Stimulated activated CD4-positive, alpha-beta T cell treated with anti-CD3 and anti-CD28 coated beads, Interleukin-1b, Interleukin-23, amount 100 ng/mL, for 48 hours (primary cell): ENCODE data around the gene FPR1.
A peak's percentile ranks its signal among the peaks of the same experiment; 100 is the strongest.

Source experiments
- DNase-seq: peaks from one replicate; pipeline ENCODE4 v3.0.0-alpha.2; 2020

Gene FPR1

DNA sequence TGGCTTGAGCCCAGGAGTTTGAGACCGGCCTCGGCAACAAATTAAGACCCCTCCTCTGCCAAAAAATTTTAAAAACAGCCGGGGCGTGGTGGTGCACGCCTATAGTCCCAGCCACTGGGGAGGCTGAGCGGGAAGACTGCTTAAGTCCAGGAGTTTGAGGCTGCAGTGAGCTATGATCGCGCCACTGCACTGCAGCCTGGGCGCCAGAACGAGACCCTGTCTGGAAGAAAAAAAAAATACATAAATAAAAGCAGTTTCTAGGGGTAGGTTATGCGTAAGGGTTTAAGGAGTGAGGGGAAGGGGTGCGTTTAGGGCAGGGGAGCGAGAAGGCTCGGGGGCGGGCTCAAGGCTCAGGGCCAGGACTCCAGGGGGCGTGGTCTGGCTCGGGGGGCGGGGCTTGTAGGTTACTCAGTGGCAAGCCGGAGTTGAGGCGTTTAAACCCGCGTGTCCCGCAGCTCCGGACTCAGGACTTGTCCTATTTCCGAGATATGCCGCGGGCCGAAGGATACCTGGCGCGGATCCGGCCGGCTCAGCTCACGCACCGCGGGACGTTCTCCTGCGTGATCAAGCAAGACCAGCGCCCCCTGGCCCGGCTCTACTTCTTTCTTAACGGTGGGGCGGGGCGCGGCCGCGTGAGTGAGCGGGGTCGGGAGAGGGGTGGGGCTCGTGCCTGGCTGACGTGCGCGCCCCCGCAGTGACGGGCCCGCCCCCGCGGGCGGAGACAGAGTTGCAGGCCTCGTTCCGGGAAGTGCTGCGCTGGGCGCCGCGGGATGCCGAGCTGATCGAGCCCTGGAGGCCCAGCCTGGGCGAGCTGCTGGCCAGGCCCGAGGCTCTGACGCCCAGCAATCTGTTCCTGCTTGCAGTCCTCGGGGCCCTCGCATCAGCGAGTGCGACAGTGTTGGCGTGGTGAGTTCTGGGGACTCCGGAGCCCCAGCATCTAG, 47.8 kb downstream of the FPR1 start:
- peak; percentile 94 for DNase-seq

DNA sequence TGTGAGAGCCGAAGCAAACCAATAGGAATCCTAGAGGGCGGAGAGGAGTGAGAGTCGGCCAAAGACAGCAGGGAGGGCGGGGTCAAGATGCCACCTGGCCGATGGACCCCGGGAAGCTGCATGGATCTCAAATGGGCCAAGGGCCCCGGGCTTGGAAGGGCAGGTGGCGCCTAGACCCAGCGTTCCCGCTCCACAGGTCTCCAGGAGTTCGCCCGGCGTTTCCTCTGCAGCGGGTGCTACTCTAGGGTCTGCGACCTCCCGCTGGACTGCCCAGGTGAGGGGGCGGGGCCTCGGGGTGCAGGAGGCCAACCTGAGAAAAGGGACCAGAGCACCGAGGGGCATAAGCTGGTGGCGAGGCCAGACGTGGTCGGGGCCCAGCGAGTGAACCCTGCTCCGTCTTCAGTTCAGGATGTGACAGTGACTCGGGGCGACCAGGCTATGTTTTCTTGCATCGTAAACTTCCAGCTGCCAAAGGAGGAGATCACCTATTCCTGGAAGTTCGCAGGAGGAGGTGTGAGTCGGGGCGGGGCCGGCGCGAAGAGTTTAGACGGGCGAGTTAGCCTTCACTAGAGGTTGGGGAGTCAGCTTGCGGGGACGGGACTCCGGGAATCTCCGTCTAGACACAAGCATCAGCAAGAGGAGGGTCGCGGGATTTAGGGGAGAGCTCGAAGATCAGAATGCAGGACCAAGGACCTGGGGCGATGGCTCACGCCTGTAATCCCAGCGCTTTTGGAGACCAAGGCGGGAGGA, 48.7 kb downstream of the FPR1 start:
- DNase-seq, result no peak

DNA sequence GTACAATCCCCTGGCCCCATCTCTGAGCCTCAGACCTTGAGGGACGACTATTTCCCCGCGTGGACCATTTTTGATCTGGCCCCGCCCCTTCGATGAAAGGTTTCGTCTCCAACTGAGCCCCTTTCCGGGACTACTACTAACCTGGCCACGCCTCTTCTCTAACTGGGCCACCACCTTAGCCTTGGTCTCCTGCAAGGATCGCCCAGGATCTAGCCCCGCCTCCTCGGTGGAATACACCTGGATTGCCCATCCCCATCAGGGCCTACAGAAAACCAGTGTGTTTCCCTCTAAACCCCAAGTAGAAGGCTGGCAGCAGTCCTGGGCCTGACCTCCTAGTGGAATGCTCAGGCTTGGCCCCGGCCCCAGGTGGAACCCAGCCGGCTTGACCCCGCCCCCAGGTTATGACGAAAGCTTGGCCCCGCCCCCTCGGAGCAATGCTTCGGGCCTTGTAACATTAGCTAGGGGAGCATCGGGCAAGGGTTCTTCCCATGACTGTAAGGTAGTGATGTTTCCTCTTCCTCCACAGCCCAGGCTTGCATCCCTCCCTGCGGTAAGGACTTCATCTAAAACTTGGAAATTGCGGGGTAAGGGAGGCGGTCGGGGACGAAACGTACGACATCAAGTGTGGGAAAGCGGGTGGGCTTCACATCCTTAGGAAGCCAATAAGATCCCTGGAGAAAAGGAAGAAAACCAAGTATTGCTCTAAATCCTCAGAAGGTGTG, 49.4 kb downstream of the FPR1 start:
- DNase-seq, result peak; percentile 55

DNA sequence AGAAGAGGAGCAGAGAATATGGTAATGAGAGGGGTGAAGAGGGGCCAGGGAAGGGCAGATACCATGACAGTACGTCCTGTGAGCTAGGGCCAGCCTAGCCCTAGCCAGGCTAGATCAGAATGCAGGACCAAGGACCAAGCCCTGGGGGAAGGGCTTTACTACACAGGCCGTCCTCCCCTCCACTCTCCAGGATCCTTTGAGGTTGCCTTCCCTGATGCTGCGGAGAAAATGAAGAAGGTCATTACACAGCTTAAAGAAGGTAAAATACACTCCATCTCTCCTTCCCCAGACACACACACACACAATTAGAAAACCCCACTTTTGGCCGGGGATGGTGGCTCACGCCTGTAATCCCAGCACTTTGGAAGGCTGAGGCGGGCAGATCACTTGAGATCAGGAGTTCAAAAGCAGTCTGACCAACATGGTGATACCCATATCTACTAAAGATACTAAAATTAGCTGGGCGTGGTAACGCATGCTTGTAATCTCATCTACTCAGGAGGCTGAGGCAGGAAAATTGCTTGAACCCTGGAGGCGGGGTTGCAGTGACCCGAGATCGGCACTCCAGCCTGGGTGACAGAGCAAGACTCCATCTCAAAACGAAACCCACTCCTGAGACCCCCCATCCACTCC, 50.1 kb downstream of the FPR1 start:
- no peak for DNase-seq

DNA sequence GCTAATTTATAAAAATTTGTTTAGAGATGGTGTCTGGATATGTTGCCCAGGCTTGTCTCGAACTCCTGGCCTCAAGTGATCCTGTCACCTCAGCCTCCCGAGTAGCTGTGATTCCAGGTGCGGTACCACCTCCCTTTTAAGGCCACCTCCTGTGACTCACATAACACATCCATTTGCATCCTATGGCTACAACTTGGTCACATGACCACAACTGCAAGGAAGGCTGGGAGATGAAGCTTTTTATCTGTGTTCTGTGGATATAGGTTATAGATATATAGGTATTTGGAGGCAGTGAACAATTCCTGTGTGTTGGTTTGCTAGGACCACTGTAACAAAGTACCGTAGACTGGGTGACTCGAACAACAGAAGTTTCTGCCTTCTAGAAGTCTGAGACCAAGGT, 52.5 kb downstream of the FPR1 start:
- DNase-seq, result no peak

DNA sequence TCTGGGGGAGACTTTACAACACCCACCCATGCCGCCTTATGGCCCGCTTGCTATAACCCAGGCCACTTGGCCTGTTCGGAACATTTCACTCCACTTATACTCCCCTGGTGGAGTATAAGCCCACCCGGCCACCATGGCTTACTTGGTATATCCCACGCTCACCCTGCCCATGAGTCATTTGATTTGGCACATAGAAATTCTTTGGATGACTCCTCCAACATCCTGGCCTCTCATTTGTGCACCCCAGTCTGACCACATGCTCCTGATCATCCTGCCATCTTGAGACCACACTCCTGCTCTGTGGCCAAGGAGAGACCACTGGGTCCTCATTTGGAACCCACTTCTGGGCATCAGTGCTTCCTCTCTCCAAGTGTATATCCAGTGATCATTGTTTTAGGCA, 53.4 kb downstream of the FPR1 start:
- DNase-seq, result no peak

DNA sequence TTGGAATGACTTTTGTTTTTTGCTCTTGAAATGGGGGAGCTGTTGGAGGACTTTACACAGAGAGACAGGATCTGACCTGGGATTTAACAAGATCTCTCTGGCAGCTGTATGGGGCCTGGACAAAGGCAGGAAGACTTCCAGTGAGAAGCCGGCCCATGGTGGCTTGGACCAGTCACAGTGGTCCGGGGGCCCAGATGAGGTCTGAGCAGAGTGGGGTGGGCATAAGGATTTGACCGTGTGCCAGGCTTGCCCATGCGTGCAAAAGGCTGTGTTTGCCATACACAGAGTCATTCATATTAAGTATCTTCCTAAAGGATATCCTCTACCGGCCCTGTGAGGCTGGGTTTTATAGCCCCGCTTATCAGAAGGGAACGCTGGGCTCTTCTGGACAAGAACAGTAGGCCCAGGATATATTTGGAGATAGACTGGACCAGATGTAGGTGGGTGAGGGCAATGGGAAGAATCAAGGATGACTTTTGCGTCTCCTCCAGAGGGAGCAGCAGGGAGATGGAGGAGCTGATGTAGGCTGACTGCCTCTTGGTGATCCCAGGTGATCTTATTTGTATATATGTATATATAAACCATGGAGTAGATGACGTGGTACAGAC, 54.4 kb downstream of the FPR1 start:
- DNase-seq, result no peak

DNA sequence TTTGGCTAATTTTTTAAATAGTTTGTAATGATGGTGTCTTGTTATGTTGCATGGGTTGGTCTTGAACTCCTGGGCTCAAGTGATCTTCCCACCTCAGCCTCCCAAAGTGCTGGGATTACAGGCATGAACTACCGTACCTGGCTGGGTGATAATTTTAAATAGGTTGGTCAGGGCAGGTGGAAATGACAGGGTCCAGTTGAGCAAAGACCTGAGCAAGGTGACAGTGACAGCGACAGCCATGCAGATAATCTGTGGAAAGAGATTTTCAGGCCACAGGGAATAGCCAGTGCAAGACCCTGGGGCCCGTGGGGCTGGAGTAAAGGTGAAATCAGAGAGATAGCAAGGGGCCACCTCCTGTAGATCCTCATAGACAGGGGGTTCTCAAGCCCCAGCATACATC, 55.1 kb downstream of the FPR1 start:
- DNase-seq, result no peak
